HAP-1 (cell line): ENCODE results near the gene TAC1.
A peak's percentile ranks its signal among the peaks of the same experiment; 100 is the strongest.

Experiments
- DNase-seq, 2 experiments: peaks; one replicate each; pipeline ENCODE4 v3.0.0-alpha.2; 2016 to 2020; ENCODE audit warnings: low spot score in 2 of 2
- H3K27me3 ChIP-seq: fragments of 250-450 bp; sonication (Bioruptor Pico); 2 replicates; pipeline ENCODE4 v1.5.1; 2020; ENCODE audit warnings: low read depth, mild to moderate bottlenecking, moderate library complexity
- H3K36me3 ChIP-seq: fragments of 250-450 bp; sonication (Bioruptor Pico); replicated peaks from 2 replicates; pipeline ENCODE4 v1.5.1; 2020; ENCODE audit warnings: mild to moderate bottlenecking
- H3K4me1 ChIP-seq: fragments of 250-450 bp; sonication (Bioruptor Pico); 2 replicates; pipeline ENCODE4 v1.5.1; 2020; ENCODE audit warnings: mild to moderate bottlenecking
- H3K4me3 ChIP-seq: fragments of 250-450 bp; sonication (Bioruptor Pico); 2 replicates; pipeline ENCODE4 v1.5.1; 2020; ENCODE audit warnings: mild to moderate bottlenecking, moderate library complexity
- H3K9me3 ChIP-seq: fragments of 250-450 bp; sonication (Bioruptor Pico); 2 replicates; pipeline ENCODE4 v1.5.1; 2020; ENCODE audit warnings: mild to moderate bottlenecking, moderate library complexity
- in situ Hi-C: fragments of 300-500 bp; cut with MboI; formaldehyde crosslinking; loops from 3 replicates; pipeline ENCODE4 v1.14.3; 2020; ENCODE audit warnings: low sequenced_read_pairs, inconsistent platforms, mixed read lengths

Gene TAC1

GRCh38 chr7:97731736-97732564, at the start of gene TAC1:
TSS of gene TAC1 (plus strand) at chr7:97732086. CDS start at chr7:97732613, 527 bp downstream.
- Histone ChIP-seq H3K36me3 (no peaks in the 10 kb centered on the region), H3K4me3 (no peak within 1 kb of the TSS), H3K4me1 (no peaks in the 10 kb centered on the region), H3K27me3 (peaks cover 49% of the 10 kb centered on the region), H3K9me3 (no peaks in the 10 kb centered on the region)
- in situ Hi-C loops: no loop called here
- no peak for DNase-seq

GRCh38 chr7:97685952-97686351, 45.9 kb upstream of the TAC1 start:
- no peak overlapping the region for H3K4me3 ChIP-seq
- in situ Hi-C loops: no loop called here
- no peaks in the 10 kb centered on the region for H3K27me3 ChIP-seq
- no peaks in the 10 kb centered on the region for H3K9me3 ChIP-seq
- no peak for DNase-seq
- H3K36me3 ChIP-seq: no peaks in the 10 kb centered on the region
- no peaks in the 10 kb centered on the region for H3K4me1 ChIP-seq

- Histone ChIP-seq H3K4me3 (no peak overlapping the region), H3K36me3 (no peaks in the 10 kb centered on the region), H3K27me3 (no peaks in the 10 kb centered on the region), H3K4me1 (no peaks in the 10 kb centered on the region), H3K9me3 (no peaks in the 10 kb centered on the region)
- no peak for DNase-seq
- in situ Hi-C loops: no loop called here
Observed at GRCh38 chr7:97693586-97693985, 38.3 kb upstream of the TAC1 start.

GRCh38 chr7:97694355-97694754, 37.5 kb upstream of the TAC1 start:
- Histone ChIP-seq H3K27me3 (no peaks in the 10 kb centered on the region), H3K9me3 (no peaks in the 10 kb centered on the region), H3K4me3 (no peak overlapping the region), H3K4me1 (no peaks in the 10 kb centered on the region), H3K36me3 (no peaks in the 10 kb centered on the region)
- DNase-seq: no peak
- in situ Hi-C loops: no loop called here

GRCh38 chr7:97697396-97697795, 34.5 kb upstream of the TAC1 start:
- Histone ChIP-seq H3K9me3 (no peaks in the 10 kb centered on the region), H3K4me3 (no peak overlapping the region), H3K27me3 (no peaks in the 10 kb centered on the region), H3K36me3 (no peaks in the 10 kb centered on the region), H3K4me1 (no peaks in the 10 kb centered on the region)
- DNase-seq: no peak
- in situ Hi-C loops: no loop called here

- no peak overlapping the region for H3K4me3 ChIP-seq
- no peaks in the 10 kb centered on the region for H3K9me3 ChIP-seq
- H3K36me3 ChIP-seq: no peaks in the 10 kb centered on the region
- H3K27me3 ChIP-seq: peaks cover 3% of the 10 kb centered on the region
- H3K4me1 ChIP-seq: no peaks in the 10 kb centered on the region
- no peak for DNase-seq
- in situ Hi-C loops: no loop called here
Observed at GRCh38 chr7:97722386-97722785, 9.5 kb upstream of the TAC1 start.

- in situ Hi-C loops: no loop called here
- DNase-seq: no peak
- Histone ChIP-seq H3K27me3 (peaks cover 44% of the 10 kb centered on the region), H3K4me3 (no peak overlapping the region), H3K9me3 (no peaks in the 10 kb centered on the region), H3K4me1 (no peaks in the 10 kb centered on the region), H3K36me3 (no peaks in the 10 kb centered on the region)
Observed at GRCh38 chr7:97732565-97733275, 834 bp downstream of the TAC1 start.

- Histone ChIP-seq H3K36me3 (no peaks in the 10 kb centered on the region), H3K4me3 (peak overlapping the region; percentile 9; the same call in 1 of the 2 replicates), H3K27me3 (peaks cover 38% of the 10 kb centered on the region), H3K9me3 (no peaks in the 10 kb centered on the region), H3K4me1 (no peaks in the 10 kb centered on the region)
- peak in 1 of 2 experiments; percentile 19 for DNase-seq
- in situ Hi-C loops: no loop called here
Observed at GRCh38 chr7:97733276-97734161, 1.6 kb downstream of the TAC1 start.

GRCh38 chr7:97734255-97734654, 2.4 kb downstream of the TAC1 start:
- in situ Hi-C loops: no loop called here
- Histone ChIP-seq H3K9me3 (no peaks in the 10 kb centered on the region), H3K4me1 (no peaks in the 10 kb centered on the region), H3K27me3 (peaks cover 31% of the 10 kb centered on the region), H3K4me3 (no peak overlapping the region), H3K36me3 (no peaks in the 10 kb centered on the region)
- no peak for DNase-seq

GRCh38 chr7:97735075-97735474, 3.2 kb downstream of the TAC1 start:
- H3K27me3 ChIP-seq: peaks cover 29% of the 10 kb centered on the region
- no peaks in the 10 kb centered on the region for H3K4me1 ChIP-seq
- H3K9me3 ChIP-seq: no peaks in the 10 kb centered on the region
- no peaks in the 10 kb centered on the region for H3K36me3 ChIP-seq
- DNase-seq: no peak
- in situ Hi-C loops: no loop called here
- H3K4me3 ChIP-seq: no peak overlapping the region

GRCh38 chr7:97748482-97748881, 16.6 kb downstream of the TAC1 start:
- no peaks in the 10 kb centered on the region for H3K36me3 ChIP-seq
- H3K4me3 ChIP-seq: no peak overlapping the region
- in situ Hi-C loops: no loop called here
- DNase-seq: no peak
- peaks cover 7% of the 10 kb centered on the region for H3K27me3 ChIP-seq
- H3K9me3 ChIP-seq: no peaks in the 10 kb centered on the region
- H3K4me1 ChIP-seq: no peaks in the 10 kb centered on the region

GRCh38 chr7:97751566-97751965, 19.7 kb downstream of the TAC1 start:
- no peaks in the 10 kb centered on the region for H3K9me3 ChIP-seq
- H3K36me3 ChIP-seq: no peaks in the 10 kb centered on the region
- H3K27me3 ChIP-seq: peaks cover 11% of the 10 kb centered on the region
- H3K4me1 ChIP-seq: no peaks in the 10 kb centered on the region
- no peak overlapping the region for H3K4me3 ChIP-seq
- no peak for DNase-seq
- in situ Hi-C loops: no loop called here

GRCh38 chr7:97752215-97752614, 20.3 kb downstream of the TAC1 start:
- H3K4me1 ChIP-seq: no peaks in the 10 kb centered on the region
- H3K27me3 ChIP-seq: peaks cover 11% of the 10 kb centered on the region
- in situ Hi-C loops: no loop called here
- H3K36me3 ChIP-seq: no peaks in the 10 kb centered on the region
- H3K9me3 ChIP-seq: no peaks in the 10 kb centered on the region
- DNase-seq: no peak
- H3K4me3 ChIP-seq: no peak overlapping the region
